RCC 7860 (cell line): ENCODE results near the gene UPK3A.
"Not testable (repeated sequence)": the region's sequence is repeated elsewhere in the genome, so short reads cannot be mapped to it uniquely, and the experiment has no call there.

Experiments
- DNase-seq: peaks from one replicate; pipeline ENCODE4 v3.0.0-alpha.2; 2015; ENCODE audit warnings: low spot score
- FAIRE-seq: peaks from 2 replicates; lab custom pipeline; 2012; peaks lifted over from hg19 to GRCh38; lab: Jason Lieb, UNC

The UPK3A gene

DNA sequence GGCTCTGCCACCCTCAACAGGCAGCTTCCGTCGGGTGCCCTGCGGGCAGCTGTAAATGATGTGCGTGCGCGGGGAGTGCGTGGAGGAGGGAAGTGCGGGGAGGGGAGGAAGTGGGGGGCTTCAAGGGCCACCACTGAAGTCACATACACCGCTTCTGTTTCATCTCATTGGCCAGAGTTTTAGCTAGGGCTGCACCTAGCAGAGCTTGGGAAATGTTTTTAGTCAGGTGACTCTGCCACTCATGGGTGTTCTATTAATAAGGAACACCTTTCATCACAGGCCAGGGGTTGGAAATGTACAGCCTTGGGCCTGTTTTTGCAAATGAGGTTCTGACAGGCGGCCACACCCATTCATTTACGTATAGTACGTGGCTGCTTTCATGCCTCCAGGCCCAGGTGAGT is 39.6 kb downstream of the UPK3A start:
- DNase-seq, result no peak
- no peak for FAIRE-seq

DNA sequence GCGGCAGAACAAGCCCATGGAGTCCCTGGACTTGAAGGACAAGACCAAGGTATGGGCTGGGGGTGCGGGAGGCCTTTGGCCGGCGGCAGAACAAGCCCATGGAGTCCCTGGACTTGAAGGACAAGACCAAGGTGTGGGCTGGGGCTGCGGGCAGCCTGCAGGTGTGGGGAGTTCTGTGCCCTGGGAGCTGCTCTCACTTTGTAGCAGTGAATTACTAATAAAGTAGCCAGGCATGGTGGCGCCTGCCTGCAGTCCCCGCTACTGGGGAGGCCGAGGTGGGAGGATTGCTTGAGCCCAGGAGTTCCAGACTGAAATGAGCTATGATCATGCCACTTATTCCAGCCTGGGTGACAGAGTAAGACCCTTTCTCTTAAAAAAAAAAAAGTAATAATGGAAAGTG is 43.5 kb downstream of the UPK3A start:
- FAIRE-seq, result not testable (repeated sequence)

DNA sequence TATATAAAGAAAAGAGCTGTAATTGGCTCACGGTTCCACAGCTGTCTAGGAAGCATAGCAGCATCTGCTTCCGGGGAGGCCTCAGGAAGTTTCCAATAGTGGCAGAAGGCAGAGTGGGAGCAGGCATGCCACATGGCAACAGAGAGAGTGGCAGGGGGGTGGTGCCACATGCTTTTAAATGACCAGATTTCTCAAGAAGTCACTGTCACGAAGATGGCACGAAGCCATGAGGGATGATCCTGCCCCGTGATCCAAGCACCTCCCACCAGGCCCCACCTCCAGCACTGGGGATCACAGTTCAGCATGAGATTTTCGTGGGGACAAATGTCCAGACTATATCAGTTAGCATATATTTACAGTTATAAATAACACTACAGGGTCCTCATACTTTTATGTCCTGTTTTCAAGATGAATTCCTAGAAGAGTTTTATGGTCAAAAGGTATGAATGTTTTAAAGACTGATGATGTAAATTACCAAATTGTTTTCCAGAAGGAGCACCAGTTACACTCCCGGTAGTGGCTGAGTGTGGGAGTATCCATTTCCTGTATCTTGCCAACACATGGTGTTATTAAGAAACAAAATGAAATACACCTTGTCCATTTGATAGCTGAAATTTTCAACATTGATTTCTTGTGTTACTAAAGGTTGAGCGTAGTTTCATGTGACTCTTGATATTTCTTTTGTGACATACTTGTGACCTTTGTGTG is 44.2 kb downstream of the UPK3A start:
- no peak for DNase-seq

More for the DNA sequence above, 43.5 kb downstream of the UPK3A start:
- not testable (repeated sequence) for DNase-seq

DNA sequence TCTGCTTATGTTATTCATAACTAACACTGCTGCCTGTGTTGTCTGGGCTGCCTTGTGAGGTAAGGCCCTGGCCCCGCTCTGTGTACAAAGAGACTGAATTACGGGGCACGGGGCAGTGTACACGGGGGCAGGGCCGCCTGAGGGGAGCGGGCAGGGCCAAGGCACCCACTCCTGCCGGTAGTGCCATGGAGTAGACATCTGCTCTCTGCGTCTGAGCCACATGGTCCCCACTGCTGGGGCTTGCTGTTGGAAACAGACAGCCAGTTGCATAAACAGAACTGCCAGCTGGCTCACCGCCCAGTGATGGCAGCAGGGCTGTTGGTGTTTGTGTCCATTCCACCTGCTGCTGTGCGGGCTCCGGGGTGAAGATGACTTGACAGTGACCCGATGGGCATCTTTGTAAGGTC is 44.8 kb downstream of the UPK3A start:
- FAIRE-seq (no peak), DNase-seq (no peak)

More for the DNA sequence above, 44.2 kb downstream of the UPK3A start:
- no peak for FAIRE-seq

DNA sequence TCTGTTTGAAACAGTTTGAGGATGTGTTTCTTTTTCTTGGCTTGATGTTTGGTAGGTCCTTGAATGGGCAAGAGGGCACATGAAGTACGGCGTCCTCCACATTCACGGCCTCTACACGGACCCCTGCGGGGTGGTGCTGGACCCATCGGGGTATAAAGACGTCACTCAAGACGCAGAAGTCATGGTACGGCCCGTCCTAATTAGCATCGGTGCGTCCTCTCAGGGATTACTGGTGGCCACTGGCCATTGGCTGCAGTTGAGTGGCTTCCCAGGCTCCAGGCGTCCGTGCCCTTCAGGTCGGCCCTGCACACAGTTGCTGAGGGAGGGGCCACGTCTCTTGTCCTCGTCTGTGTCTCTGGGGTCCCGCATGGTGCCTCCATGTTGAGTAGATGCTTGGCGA is 45.8 kb downstream of the UPK3A start:
- DNase-seq, result no peak
- FAIRE-seq, result no peak

DNA sequence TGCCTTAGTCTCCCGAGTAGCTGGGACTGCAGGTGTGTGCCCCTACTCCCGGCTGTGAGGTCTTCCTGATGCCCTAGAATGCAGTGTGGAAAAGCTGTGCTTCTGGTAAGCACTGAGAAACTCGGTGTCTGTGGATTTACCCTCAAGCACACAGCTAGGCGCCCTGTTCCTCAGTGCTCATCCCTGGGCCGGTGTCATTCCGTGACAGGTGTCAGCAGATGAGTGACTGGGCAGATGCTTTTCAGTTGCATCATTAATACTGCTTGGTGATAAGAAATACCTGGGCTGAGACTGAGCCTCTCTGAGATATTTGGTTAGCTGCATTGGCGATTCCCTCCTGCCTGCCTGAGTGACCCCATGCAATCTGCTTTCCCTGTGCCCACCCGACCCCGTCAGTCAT is 46.7 kb downstream of the UPK3A start:
- FAIRE-seq (no peak), DNase-seq (no peak)

DNA sequence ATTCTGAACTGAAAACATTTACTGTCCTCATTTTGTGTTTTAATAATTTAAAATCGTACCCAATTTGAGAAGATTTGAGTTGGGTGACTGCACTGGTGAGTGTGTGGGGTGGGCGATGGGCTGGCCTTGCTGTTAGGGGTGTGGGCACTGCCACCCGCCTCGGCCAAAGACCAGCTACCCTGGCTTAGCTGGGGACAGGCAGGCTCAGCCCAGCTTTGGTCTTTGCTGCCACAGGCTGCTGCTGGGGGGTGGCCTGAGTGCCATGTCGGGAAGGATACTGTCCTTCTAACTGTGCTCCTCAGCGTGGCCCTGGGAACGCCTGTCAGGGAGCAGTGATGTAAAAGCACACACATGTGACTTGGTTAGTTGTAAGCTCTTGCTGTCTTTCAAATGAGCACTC is 47.3 kb downstream of the UPK3A start:
- DNase-seq (no peak), FAIRE-seq (no peak)

DNA sequence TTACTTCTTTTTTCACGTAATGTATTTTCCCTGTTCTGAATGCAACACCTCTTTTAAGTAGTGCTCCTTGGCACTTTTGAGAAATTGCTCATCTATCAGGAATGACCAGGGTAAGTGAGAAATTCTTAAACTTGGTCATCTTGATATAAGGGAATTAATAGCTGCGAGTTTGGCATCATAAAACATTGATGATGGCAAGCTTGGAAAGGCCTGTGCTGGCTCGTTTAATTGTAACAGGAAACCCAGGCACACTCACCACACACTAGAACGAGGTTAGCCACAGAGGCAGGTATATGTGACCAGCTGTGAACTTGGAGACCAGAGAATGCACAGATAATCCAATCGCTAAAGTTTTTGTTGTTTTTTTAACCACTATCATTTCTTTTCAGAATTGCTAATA is 49.3 kb downstream of the UPK3A start:
- DNase-seq, result no peak
- no peak for FAIRE-seq

DNA sequence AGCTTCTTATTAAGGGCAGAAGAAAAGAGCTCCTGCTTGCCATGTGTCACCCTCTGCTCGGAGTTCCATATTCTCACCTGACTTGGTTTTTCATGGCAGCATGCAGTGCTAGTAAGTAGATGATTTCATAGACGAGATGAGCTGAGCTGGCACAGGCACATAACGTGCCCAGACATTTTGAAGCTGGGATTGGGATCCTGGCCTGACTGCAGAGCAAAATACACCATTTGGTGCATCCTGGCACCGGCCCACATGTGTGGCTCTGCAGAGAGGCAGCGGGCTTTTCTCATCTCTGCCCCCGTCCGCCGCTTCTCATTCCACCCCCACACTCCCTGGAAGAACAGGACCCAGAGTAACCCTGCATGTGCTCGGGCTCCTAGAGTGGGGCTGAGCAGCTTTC is 49.8 kb downstream of the UPK3A start:
- no peak for DNase-seq
- no peak for FAIRE-seq

DNA sequence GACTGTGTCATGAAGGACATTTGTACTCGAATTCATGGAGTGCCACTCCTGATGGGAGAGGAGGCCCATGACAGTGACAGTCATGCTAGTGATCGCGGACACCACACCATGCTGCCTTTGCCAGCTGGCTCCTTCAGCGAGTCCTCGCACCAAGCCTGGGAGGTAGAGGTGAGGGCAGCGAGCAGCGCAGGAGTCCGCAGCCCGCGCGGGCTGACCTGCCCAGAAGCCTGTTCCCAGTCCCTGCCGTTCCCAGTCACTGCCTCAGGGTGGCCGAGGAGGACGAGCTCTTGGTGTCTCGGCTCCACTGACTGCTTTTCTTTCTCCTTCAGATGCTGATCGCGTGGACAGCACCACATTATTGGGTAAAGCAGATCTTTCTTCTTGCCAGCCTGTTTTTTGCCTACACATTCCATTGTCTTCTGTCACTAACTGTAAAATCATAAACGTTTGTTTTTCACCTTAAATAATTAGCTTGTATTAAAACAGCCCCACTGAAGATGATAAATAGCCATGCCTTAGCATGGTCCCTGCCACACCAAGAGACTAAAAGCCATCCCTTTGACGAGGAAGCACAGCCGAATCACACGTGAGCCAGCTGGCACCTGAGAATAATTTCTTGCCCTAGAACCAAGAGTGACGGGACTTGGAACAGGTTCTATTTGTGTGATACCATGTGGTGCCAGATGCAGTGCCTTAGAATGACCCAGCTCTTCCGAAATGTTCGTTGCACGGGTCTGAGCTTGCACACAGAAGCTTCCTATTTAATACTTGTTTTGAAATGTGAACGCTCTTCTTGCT is 50.5 kb downstream of the UPK3A start:
- DNase-seq (no peak), FAIRE-seq (no peak)

DNA sequence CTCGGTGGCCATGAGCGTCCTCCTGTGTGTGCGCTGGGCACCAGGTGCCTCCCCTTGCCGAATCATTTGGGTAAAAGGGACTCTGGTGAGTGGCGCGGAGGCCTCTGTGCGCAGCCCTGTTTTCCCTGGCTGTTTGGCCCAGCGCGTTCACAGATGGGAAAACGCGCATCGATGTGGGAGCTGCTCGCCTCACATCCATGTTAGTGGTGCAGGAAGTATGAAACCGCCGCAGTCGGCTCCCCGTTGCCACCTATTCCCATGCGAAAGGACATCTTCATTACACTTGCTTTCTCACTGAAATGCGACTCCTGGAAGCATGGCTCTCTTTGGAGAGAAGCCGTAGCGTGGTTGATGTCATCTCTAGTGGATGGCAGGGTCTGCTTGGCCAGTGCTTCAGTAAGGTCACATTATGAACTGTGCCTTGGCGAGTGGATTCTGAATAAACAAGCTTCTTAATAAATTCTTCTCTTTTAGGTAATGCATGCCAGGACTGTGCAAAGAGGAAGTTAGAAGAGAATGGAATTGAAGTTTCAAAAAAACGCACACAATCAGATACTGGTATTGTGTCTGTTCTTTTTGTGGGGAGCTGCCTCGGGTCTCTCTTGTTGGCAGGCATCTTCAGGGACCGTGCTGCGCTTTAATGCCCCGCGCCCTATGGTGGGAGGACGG is 51.2 kb downstream of the UPK3A start:
- FAIRE-seq (no peak), DNase-seq (no peak)

DNA sequence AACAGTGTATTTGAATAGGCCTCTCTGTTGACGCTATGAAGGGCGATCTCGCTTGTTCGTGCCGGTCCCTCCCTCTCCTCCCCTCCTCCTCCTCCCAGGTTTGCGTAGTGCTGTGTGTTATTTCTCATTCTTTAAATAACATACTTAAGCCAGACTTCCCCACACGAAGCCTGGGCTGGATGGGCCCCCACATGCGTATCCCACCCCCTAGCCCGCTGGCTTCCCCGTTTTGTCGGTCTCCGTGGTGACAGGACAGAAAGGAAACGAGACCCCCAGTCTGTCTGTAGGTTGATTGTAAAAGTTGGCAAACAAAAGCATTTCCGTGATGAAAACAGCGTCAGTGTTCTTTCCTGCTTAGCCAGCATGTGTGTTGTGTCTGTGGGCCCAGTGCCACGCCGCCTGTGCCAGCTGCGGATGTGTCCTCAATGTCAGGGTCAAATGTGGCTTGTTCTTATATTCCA is 52.3 kb downstream of the UPK3A start:
- DNase-seq (no peak), FAIRE-seq (no peak)

DNA sequence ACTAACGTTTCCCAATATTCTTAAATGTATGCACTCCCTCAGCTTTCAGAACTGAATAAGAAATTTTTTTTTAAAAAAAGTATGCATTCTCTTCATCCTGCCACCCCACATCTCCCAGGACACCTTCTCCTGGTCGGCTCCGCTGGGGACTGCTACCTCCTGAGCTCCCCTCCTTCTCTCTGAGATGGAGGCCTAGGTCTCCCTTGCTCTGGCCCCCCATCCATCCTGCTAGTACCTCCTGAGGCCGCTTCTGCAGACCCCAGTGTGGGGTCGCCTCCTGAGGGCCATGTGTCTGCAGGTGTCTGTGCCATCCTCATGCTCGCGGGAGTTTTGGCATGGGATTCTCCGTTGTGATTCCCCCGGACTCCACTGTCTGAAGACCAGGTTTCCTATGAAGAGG is 52.8 kb downstream of the UPK3A start:
- DNase-seq, result no peak
- FAIRE-seq, result no peak

DNA sequence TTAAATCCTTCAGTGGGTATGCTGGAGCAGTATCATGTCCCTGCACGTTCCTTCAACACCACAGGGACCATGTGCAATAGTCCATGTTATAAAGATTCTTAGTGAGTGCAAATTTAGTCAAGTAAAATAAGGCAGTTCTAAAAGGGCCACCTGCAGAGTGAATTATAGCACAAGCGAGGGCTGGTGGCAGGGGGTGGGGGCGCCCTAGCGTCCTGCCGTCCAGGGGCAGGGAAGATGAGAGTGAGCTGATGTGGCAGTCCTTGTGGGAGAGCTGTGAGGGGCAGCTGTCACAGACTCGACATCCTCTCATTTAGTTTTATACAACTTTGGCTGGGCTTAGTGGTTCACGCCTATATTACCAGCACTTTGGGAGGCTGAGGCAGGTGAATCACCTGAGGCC is 54.0 kb downstream of the UPK3A start:
- no peak for FAIRE-seq
- DNase-seq, result no peak

DNA sequence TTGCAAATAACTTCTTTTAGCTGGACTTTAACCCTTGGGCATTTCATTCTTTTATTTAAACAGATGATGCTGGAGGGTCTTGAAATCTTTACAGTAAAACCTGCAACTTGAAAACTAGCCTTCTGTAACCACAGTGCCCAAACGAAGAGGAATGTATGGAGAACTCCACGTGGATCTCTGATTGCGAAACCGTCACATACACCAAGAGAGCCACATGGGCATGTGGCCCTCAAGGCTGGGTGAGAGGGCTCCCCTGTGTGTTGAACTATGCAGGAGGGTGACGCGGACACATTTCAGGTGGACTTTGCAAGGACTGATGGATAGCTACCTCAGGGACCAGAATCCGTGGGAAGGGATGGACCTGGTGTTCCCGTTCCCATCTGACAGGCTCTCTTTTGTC is 55.6 kb downstream of the UPK3A start:
- DNase-seq (no peak), FAIRE-seq (no peak)

DNA sequence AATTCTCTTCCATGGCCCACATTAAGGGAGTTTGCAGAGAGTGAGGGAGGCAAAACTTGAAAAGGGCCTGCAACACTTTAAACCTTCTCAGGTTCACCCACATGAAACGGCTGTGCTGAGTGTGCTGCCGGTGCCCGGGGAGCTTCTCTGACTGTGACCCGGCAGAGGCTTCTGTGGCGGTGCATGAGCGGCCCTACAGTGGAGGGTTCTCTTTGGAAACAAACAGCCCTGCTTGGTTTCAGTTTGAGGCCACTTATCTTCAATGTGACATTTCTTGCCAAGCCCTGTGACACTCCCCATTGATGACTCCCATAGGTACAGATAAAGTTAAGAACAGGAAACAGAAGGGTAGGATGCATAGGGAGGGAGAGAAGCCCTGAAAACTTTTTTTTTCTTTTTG is 56.7 kb downstream of the UPK3A start:
- FAIRE-seq (no peak), DNase-seq (no peak)

DNA sequence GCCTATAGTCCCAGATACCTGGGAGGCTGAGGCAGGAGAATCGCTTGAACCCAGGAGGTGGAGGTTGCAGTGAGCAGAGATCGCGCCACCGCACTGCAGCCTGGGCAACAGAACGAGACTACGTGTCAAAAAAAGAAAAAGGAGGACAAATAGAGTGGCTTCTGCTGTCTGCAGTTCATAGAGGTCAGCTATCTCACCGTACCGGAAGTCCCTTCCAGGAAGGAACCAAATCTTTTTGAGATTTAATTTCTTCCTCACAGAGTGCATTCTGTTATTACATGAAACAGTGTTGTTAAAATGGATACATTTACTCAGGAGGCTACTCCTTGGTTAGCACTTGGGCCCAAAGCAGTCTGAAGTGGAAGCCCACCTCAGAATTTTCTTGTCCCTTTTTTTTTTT is 58.4 kb downstream of the UPK3A start:
- no peak for DNase-seq
- FAIRE-seq, result no peak

DNA sequence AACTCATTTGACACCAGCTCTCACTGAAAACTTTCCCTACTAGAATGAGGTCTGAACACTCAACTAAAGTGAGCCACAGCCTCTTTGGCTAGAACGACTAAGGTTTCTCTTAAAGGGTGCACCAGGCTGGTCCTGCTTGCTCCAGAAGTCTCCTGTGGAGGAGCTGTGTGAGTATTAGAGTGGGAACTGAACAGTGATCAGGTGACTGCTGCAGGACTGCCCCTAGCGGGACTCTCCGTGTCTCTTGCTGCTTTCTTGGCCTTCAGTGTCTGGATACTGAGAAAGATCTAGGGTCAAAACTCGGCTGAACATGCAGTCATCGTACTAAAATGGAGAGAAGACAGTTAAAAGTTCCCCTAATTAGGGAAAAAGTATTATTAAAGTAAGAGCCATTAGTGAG is 59.6 kb downstream of the UPK3A start:
- DNase-seq, result no peak

More for the DNA sequence above, 59.6 kb downstream of the UPK3A start:
- FAIRE-seq, result no peak
